Fibroblast of lung (primary cell): ENCODE results near the gene VAMP2. TPM values are rescaled to one million over a fixed set of nuclear protein-coding genes. Genes with fewer than 3 reads are reported as not detected.

Experiments used
- DNase-seq, 2 donors: peaks; one replicate each; pipeline versions ENCODE4 v3.0.0 to v3.0.0-alpha.2; 2010; ENCODE audit warnings: low read depth in 2 of 2
- H2AFZ ChIP-seq: 2 replicates; pipeline ENCODE4 v1.5.1; 2012; ENCODE audit warnings: low read length, control low read depth, inconsistent platforms
- H3K27ac ChIP-seq: 2 replicates; pipeline ENCODE4 v1.5.1; 2011; ENCODE audit warnings: low read length, control low read depth; ENCODE audit not compliant: insufficient read depth
- H3K27me3 ChIP-seq: 2 replicates; pipeline ENCODE4 v1.5.1; 2011; ENCODE audit warnings: mild to moderate bottlenecking, low read length; ENCODE audit not compliant: control insufficient read depth, insufficient read depth
- H3K36me3 ChIP-seq: 2 replicates; pipeline ENCODE4 v1.5.1; 2011; ENCODE audit warnings: low read length; ENCODE audit not compliant: control insufficient read depth, insufficient read depth
- H3K4me1 ChIP-seq: 2 replicates; pipeline ENCODE4 v1.5.1; 2011; ENCODE audit warnings: low read length; ENCODE audit not compliant: control insufficient read depth, insufficient read depth; ENCODE audit errors: extremely low read depth
- H3K4me2 ChIP-seq: 2 replicates; pipeline ENCODE4 v1.5.1; 2011; ENCODE audit warnings: low read length, control low read depth; ENCODE audit not compliant: insufficient read depth; ENCODE audit errors: extremely low read depth
- H3K4me3 ChIP-seq, 4 experiments: fragments of 200-600 bp in 1 of 4; sonication (generic) in 1 of 4; replicated peaks in 1 of 4; 2 replicates each; pipeline ENCODE4 v1.5.1; 2011 to 2016; ENCODE audit warnings: low read length in 4 of 4, low read depth in 3 of 4, mild to moderate bottlenecking in 3 of 4, control low read depth in 2 of 4, inconsistent platforms in 1 of 4, mixed read lengths in 1 of 4; ENCODE audit not compliant: insufficient read depth in 1 of 4; ENCODE audit errors: control extremely low read depth in 1 of 4
- H3K79me2 ChIP-seq: 2 replicates; pipeline ENCODE4 v1.5.1; 2012; ENCODE audit warnings: mild to moderate bottlenecking, low read length, inconsistent platforms; ENCODE audit not compliant: control insufficient read depth, insufficient read depth
- H3K9ac ChIP-seq: 2 replicates; pipeline ENCODE4 v1.5.1; 2011; ENCODE audit warnings: mild to moderate bottlenecking, low read length, control low read depth; ENCODE audit not compliant: insufficient read depth
- H3K9me3 ChIP-seq: 2 replicates; pipeline ENCODE4 v1.5.1; 2012; ENCODE audit warnings: low read depth, low read length; ENCODE audit not compliant: control insufficient read depth, insufficient read depth
- H4K20me1 ChIP-seq: 2 replicates; pipeline ENCODE4 v1.5.1; 2011; ENCODE audit warnings: low read length; ENCODE audit not compliant: control insufficient read depth, insufficient read depth; ENCODE audit errors: extremely low read depth
- CTCF ChIP-seq, 2 donors: IDR thresholded peaks in 1 of 2; conservative IDR thresholded peaks in 1 of 2; 1 replicate in 1 of 2; 2 replicates in 1 of 2; pipeline ENCODE4 v1.5.1; 2011 to 2012; ENCODE audit warnings: low read length in 2 of 2, control low read depth in 1 of 2, inconsistent platforms in 1 of 2, low read depth in 1 of 2, mild to moderate bottlenecking in 1 of 2
- EZH2 ChIP-seq: IDR thresholded peaks from 2 replicates; pipeline ENCODE4 v1.5.1; 2012; ENCODE audit warnings: low read length, control low read depth, mild to moderate bottlenecking; ENCODE audit errors: missing control alignments
- polyA plus RNA-seq, 2 donors: library from polyadenylated mRNA; depleted of rRNA in 1 of 2; stranded (reverse) in 1 of 2; unstranded in 1 of 2; fragments of >200 nt; gene quantifications; 2 replicates each; pipeline ENCODE4 v1.2.1, GENCODE V29; 2011 to 2012; ENCODE audit warnings: missing spikeins in 1 of 2
- total RNA-seq: library from RNA; depleted of rRNA; stranded (reverse); fragments of >200 nt; gene quantifications from 2 replicates; pipeline ENCODE4 v1.2.1, GENCODE V29; 2014

The VAMP2 gene
- total and polyA plus RNA-seq, 2 donors (not counting 1 experiment from before 2014, with no cell fraction given): 8.1 to 12.2 TPM

GRCh38 chr17:8159459-8160223, 3.1 kb downstream of the VAMP2 start:
- peaks cover 18% of the 10 kb centered on the region for H3K79me2 ChIP-seq
- no peak overlapping the region for H3K9ac ChIP-seq
- H3K36me3 ChIP-seq: peaks cover 12% of the 10 kb centered on the region
- no peak overlapping the region for H2AFZ ChIP-seq
- no peaks in the 10 kb centered on the region for H3K27me3 ChIP-seq
- no peak for DNase-seq
- no peaks in the 10 kb centered on the region for H4K20me1 ChIP-seq
- H3K4me3 ChIP-seq: no peak overlapping the region
- no peak overlapping the region for H3K27ac ChIP-seq
- H3K9me3 ChIP-seq: no peaks in the 10 kb centered on the region
- H3K4me2 ChIP-seq: no peak overlapping the region
- H3K4me1 ChIP-seq: peaks cover 43% of the 10 kb centered on the region
- TF ChIP-seq CTCF (conservative IDR thresholded peaks at IDR 0.05 in 1 of 2, IDR thresholded peaks at IDR 0.05 in 1 of 2; ENCODE audit: low read depth in 1 of 2, low read length in 2 of 2) (no peak), EZH2 (no peak)

- DNase-seq: no peak
- Histone ChIP-seq H3K36me3 (peaks cover 12% of the 10 kb centered on the region), H3K4me1 (peaks cover 39% of the 10 kb centered on the region), H3K9ac (no peak overlapping the region), H4K20me1 (no peaks in the 10 kb centered on the region), H3K4me2 (no peak overlapping the region), H3K27me3 (no peaks in the 10 kb centered on the region), H3K27ac (no peak overlapping the region), H3K79me2 (peaks cover 18% of the 10 kb centered on the region), H2AFZ (no peak overlapping the region), H3K4me3 (no peak overlapping the region), H3K9me3 (no peaks in the 10 kb centered on the region)
- TF ChIP-seq EZH2 (no peak), CTCF (conservative IDR thresholded peaks at IDR 0.05 in 1 of 2, IDR thresholded peaks at IDR 0.05 in 1 of 2; ENCODE audit: low read depth in 1 of 2, low read length in 2 of 2) (no peak)
Measured at GRCh38 chr17:8159032-8159400, 3.7 kb downstream of the VAMP2 start.

- Histone ChIP-seq H3K27me3 (no peaks in the 10 kb centered on the region), H3K79me2 (peaks cover 18% of the 10 kb centered on the region), H4K20me1 (no peaks in the 10 kb centered on the region), H3K4me2 (peak overlapping the region; percentile 61), H2AFZ (no peak overlapping the region), H3K4me1 (peaks cover 34% of the 10 kb centered on the region), H3K36me3 (peaks cover 12% of the 10 kb centered on the region), H3K9me3 (no peaks in the 10 kb centered on the region), H3K27ac (peak overlapping the region; percentile 46), H3K9ac (no peak overlapping the region), H3K4me3 (peak overlapping the region in 1 of 4 experiments; percentile 29)
- peak; percentile 71 to 92 for DNase-seq
- no peak for TF ChIP-seq EZH2
- peak; percentile 74 to 91 for TF ChIP-seq CTCF (conservative IDR thresholded peaks at IDR 0.05 in 1 of 2, IDR thresholded peaks at IDR 0.05 in 1 of 2; ENCODE audit: low read depth in 1 of 2, low read length in 2 of 2)
Measured at GRCh38 chr17:8158267-8159031, 4.3 kb downstream of the VAMP2 start.
